Bronchial epithelial cell (primary cell): ENCODE data around the gene TDRD15. TPM values are rescaled to one million over a fixed set of nuclear protein-coding genes. Genes with fewer than 3 reads are reported as not detected.
"Not testable (repeated sequence)": the region's sequence is repeated elsewhere in the genome, so short reads cannot be mapped to it uniquely, and the experiment has no call there.

Source experiments
- DNase-seq: peaks from one replicate; pipeline ENCODE4 v3.0.0-alpha.2; 2010; ENCODE audit warnings: low read depth
- FAIRE-seq: peaks from 2 replicates; lab custom pipeline; 2011; peaks lifted over from hg19 to GRCh38; lab: Jason Lieb, UNC
- H3K27me3 ChIP-seq: 2 replicates; pipeline ENCODE4 v1.5.1; 2011; ENCODE audit warnings: low read length; ENCODE audit not compliant: control insufficient read depth, insufficient read depth
- H3K36me3 ChIP-seq: 2 replicates; pipeline ENCODE4 v1.5.1; 2011; ENCODE audit warnings: low read length; ENCODE audit not compliant: control insufficient read depth, insufficient read depth
- H3K4me3 ChIP-seq: 2 replicates; pipeline ENCODE4 v1.5.1; 2011; ENCODE audit warnings: mild to moderate bottlenecking, low read depth, low read length, control low read depth
- total RNA-seq: library from RNA; depleted of rRNA; stranded (reverse); fragments of >200 nt; gene quantifications from 2 replicates; pipeline ENCODE4 v1.2.1, GENCODE V29; 2014
- TF ChIP-seq, protein P1 (sequence below): IDR thresholded peaks from 2 replicates; pipeline ENCODE4 v1.5.1; 2011; ENCODE audit warnings: mild to moderate bottlenecking, moderate library complexity, low read length, control low read depth, inconsistent platforms; ENCODE audit not compliant: insufficient read depth, severe bottlenecking

Gene TDRD15
- total RNA-seq, 1 donor from 2014 or later: not detected

DNA sequence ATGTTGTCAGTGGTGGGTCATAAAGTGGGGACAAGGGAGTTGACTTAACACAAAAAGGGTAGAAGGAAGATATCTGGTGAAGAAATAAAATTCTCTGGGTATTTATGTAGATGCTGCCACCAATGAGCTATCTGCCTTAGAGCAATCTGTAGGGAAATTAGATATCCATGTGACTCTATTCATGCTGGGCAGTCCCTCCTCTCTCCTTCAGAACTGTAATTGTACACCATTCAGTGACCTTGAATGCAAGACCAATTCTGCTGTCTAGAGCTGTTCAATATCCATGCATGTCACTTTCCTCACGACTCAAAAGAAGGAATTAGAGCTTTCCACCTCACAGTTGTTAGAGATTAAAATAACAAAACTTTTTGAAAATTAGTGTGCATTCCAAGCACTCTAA, 28.6 kb upstream of the TDRD15 start:
- Histone ChIP-seq H3K36me3 (no peaks in the 10 kb centered on the region), H3K27me3 (no peaks in the 10 kb centered on the region), H3K4me3 (no peak overlapping the region)
- DNase-seq (no peak), FAIRE-seq (no peak)
- TF ChIP-seq, protein P1, sequence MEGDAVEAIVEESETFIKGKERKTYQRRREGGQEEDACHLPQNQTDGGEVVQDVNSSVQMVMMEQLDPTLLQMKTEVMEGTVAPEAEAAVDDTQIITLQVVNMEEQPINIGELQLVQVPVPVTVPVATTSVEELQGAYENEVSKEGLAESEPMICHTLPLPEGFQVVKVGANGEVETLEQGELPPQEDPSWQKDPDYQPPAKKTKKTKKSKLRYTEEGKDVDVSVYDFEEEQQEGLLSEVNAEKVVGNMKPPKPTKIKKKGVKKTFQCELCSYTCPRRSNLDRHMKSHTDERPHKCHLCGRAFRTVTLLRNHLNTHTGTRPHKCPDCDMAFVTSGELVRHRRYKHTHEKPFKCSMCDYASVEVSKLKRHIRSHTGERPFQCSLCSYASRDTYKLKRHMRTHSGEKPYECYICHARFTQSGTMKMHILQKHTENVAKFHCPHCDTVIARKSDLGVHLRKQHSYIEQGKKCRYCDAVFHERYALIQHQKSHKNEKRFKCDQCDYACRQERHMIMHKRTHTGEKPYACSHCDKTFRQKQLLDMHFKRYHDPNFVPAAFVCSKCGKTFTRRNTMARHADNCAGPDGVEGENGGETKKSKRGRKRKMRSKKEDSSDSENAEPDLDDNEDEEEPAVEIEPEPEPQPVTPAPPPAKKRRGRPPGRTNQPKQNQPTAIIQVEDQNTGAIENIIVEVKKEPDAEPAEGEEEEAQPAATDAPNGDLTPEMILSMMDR: no peak

DNA sequence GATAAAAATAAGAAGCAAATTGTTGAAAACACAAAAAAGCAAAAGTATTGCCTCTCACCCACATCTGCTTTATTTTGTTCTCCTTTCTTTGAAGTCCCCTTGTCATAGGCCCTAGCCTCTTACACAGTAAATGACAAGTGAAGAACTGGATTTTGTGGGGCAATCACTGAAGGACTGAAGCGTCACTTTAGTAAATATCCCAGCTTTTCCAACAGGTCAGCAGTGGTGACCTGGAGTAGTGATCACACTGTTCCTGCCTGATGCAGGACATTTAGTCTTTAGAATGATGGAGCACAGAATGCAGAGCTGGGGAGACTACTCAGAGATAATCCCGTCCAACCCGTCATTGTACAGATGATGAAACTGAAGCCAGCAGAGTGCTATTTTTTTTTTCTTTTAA, 28.1 kb upstream of the TDRD15 start:
- FAIRE-seq (no peak), DNase-seq (no peak)
- Histone ChIP-seq H3K27me3 (no peaks in the 10 kb centered on the region), H3K4me3 (no peak overlapping the region), H3K36me3 (no peaks in the 10 kb centered on the region)
- TF ChIP-seq, protein P1: no peak

DNA sequence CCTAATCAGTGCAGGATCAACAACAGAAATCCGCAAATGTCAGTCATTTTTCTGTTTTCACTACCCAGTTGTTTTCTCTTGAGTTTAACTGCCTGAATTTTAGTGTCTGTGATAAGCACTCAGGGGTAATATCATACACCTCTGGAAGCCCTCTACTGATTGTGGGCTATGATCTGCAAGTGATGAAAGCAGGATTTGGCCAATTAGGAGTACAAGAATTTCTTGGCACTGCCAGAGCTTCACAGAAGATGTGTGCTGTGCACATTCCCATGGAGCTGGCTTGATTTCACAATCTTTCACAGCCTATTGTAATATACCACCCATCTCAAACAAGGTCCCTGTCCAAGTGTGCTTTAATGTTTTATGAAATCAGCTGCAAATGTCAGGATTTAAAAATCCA, 27.3 kb upstream of the TDRD15 start:
- H3K4me3 ChIP-seq: no peak overlapping the region
- TF ChIP-seq, protein P1: no peak
- no peaks in the 10 kb centered on the region for H3K27me3 ChIP-seq
- DNase-seq (no peak), FAIRE-seq (no peak)
- H3K36me3 ChIP-seq: no peaks in the 10 kb centered on the region

DNA sequence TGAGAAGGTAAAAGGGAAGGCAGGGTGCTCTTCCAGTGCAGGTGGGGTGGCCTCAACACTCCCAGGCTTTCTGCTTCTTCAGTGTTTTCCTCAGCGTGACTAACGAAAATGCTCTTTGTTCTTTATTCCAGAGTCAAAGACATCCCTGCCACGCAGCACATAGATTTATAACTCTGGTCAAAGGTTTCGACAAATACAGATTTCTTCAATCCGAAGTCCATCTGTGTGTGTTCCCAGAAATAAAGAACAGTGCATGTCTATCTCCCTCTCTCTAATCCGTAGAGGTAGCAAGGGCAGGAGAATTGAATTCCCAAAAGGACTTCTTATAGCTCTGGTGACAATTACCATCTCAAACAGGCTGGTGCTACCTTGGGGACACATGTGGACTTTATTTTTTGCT, 26.4 kb upstream of the TDRD15 start:
- Histone ChIP-seq H3K27me3 (no peaks in the 10 kb centered on the region), H3K36me3 (no peaks in the 10 kb centered on the region), H3K4me3 (no peak overlapping the region)
- FAIRE-seq: no peak
- TF ChIP-seq, protein P1: no peak
- no peak for DNase-seq

DNA sequence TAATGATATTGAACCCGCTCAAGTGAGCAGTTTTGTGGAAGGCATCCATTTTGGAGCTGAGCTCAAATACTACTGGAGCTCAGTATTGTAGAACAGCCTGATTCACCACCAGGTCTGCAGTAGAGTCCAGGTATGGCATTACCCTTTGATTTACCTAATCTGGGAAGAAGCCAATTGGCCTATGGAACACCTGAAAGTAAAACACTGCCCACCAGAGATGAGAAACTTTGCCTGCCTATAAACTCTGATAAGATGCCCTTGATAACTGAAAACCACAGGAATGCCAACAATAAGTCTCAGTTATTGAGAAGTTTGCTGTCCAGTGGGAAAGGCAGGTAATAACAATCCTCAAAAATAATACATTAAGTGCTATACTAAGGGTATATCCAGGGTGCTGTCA, 25.5 kb upstream of the TDRD15 start:
- Histone ChIP-seq H3K36me3 (no peaks in the 10 kb centered on the region), H3K27me3 (no peaks in the 10 kb centered on the region), H3K4me3 (no peak overlapping the region)
- DNase-seq (no peak), FAIRE-seq (no peak)
- TF ChIP-seq, protein P1: no peak

DNA sequence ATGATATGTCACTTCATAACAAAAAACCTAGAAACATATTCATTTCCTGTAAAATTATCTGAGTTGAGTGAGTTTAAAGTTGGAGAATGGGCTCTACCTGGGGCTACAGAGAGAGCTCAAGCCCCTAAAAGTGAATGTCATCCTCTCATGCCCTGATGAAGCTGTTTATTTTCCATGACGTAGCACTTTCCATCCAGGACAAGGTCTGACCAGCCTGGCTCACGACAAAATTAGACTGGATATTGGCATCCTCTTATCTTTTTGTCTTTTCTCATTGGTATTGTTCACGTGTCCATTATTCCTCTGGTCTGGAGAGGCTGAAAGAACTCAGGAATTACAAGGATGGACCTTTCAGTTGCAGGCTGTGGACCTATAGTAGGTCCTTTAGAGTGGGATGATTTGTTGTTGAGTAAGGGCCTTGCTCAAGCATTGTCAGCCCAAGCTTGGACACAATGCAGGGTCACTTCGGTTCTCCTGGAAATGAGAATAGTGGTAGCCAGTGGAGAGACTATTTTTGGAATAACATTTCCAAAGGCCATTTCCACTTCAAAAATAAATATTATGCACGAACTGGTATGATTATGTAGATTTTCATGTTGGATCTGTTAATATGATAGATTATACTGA, 24.4 kb upstream of the TDRD15 start:
- Histone ChIP-seq H3K36me3 (no peaks in the 10 kb centered on the region), H3K27me3 (no peaks in the 10 kb centered on the region), H3K4me3 (no peak overlapping the region)
- TF ChIP-seq, protein P1: no peak
- FAIRE-seq: no peak
- no peak for DNase-seq

DNA sequence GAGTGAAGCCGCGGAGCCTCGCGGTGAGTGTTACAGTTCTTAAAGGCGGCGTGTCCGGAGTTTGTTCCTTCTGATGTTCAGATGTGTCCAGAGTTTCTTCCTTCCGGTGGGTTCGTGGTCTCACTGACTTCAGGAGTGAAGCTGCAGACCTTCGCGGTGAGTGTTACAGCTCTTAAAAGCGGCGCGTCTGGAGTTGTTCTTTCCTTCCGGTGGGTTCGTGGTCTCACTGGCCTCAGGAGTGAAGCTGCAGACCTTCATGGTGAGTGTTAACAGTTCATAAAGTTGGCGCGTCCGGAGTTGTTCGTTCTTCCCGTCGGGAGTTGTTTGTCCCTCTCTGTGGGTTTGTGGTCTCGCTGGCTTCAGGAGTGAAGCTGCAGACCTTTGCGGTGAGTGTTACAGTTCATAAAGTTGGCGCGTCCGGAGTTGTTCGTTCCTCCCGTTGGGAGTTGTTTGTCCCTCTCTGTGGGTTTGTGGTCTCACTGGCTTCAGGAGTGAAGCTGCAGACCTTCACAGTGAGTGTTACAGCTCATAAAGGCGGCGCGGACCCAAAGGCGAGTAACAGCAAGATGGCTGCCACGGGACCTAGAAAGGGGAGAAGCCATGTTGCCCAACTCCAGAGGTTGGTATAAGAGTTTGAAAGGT, 22.1 kb upstream of the TDRD15 start:
- not testable (repeated sequence) for H3K4me3 ChIP-seq, H3K27me3 ChIP-seq, H3K36me3 ChIP-seq, DNase-seq, FAIRE-seq
